Activated CD4-positive, alpha-beta T cell treated with anti-CD3 and anti-CD28 coated beads, Interleukin-2, amount 50 U/mL, for 4 hours (primary cell): Measurements from ENCODE around the gene RRBP1.
A peak's percentile ranks its signal among the peaks of the same experiment; 100 is the strongest.

Experiments used
- DNase-seq, 2 experiments: peaks; one replicate each; pipeline ENCODE4 v3.0.0-alpha.2; 2020

The RRBP1 gene

DNA sequence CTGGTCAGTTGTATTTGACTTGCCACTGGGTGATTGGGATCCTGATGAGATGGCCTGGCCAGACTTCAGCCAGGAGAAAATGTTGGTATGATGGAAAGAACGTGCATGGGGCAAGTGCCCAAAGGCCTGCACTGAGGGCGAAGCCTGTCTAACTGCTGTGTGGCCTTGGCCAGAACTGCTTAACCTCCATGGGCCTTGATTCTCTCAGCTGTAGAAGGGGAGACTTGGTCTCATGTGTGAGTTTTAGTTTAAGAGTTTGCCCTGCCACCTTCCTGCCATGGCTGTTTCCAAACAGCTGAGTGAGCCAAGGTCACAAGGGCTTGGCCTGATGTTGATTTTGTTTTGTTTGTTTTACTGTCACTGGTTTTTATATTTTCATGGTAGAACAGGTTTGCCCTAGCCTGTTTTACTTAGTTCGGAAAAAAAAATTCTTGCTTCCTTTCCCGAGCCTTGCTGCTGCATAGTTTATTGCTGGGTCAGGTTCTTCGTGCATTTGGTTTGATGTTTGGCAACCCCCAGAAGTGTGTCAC, 76.8 kb downstream of the RRBP1 start:
- DNase-seq, result no peak

GRCh38 chr20:17602493-17602892, 79.5 kb downstream of the RRBP1 start:
- no peak for DNase-seq

GRCh38 chr20:17601957-17602356, 80.1 kb downstream of the RRBP1 start:
- no peak for DNase-seq

DNA sequence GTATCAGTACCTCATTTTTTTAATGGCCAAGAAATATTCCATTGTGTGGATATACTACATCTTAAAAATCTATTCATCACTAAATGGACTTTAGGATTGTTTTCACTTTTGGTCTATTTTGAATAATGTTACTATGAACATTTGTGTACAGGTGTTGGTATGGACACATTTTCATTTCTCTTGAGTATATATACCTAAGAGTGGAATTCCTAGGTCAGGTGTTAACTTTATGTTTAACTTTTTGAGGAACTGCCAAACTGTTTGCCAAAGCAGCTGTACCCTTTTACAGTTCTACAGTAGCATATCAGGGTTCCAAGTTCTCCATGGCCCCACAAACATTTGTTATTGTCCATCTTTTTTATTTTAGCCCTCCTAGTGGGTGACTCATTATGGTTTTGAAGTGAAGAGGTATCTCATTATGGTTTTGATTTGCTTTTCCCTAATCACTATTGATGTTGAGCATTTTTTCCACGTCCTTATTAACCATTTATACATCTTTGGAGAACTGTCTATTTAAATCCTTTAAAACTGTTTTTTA, 84.0 kb downstream of the RRBP1 start:
- DNase-seq, result no peak

DNA sequence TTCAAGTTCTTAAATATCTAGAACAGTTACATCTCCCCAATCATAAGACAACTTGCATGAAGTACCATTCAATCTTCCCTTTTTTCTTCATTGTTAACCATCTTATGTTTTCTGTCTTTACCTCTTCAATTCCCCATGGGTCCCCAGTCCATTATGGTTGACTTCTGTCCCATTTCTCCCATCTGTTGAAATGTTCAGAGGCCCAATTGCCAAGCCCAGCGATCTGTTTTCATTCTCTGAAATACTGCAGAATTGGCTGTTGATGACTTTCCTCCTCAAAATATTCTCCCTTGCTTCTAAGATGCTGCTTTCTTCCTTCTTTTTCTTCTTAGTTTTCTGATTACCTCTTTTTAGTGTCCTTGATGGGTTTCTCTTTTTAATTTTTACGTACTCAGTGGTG, 86.2 kb downstream of the RRBP1 start:
- DNase-seq, result no peak

DNA sequence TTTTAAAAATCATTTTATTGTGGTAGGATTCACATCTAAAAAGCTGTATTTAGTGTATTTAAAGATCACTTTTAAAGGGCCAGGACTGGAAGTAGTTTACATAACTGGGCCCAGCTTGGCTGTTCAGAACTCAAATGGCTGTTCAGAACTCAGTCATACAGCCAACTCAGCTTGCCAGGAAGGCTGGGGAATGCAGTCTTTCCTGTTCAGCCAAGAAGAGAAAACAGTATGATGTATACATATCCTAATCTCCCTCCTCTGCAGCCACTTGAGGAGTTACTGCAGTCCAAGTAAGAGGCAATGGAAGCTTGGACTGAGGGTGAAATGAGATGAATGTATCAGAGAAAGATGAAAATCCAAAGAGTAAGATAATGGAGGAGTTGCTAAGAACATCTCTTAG, 87.6 kb downstream of the RRBP1 start:
- DNase-seq, result no peak

- no peak for DNase-seq
These were observed 88.1 kb downstream of the RRBP1 start for GRCh38 chr20:17593902-17594301.

- no peak for DNase-seq
These were observed 91.8 kb downstream of the RRBP1 start for GRCh38 chr20:17590245-17590644.

DNA sequence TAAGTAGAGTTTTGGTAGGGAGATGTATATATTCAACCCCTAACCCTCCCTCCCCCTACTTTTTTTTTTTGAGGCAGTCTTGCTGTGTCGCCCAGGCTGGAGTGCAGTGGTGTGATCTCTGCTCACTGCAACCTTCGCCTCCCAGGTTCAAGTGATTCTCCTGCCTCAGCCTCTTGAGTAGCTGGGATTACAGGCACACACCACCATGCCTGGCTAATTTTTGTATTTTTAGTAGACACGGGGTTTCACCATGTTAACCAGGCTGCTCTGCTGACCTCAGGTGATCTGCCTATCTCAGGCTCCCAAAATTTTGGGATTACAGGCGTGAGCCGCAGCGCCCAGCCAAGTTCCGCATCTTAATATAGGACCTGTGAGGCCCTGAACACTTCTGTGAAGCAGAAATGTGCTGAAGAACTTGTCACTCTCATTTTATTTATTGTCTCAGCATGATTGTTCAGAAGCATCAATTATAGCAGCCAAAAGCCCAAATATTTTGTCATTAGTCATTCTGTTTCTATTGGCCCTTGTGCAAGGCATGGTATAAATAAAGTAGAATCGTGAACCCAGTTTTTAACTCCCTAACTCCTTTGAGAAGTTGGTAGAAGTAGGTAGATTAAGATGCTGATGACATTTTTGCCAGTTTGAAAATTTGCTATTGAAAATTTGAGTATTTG, 92.7 kb downstream of the RRBP1 start:
- no peak for DNase-seq

GRCh38 chr20:17587824-17588223, 94.2 kb downstream of the RRBP1 start:
- no peak for DNase-seq

GRCh38 chr20:17587148-17587547, 94.9 kb downstream of the RRBP1 start:
- DNase-seq, result no peak

GRCh38 chr20:17586250-17586649, 95.8 kb downstream of the RRBP1 start:
- DNase-seq, result no peak

GRCh38 chr20:17584689-17585088, 97.4 kb downstream of the RRBP1 start:
- no peak for DNase-seq

- no peak for DNase-seq
These were observed 98.9 kb downstream of the RRBP1 start for GRCh38 chr20:17583126-17583525.

- DNase-seq, result no peak
These were observed 101.1 kb downstream of the RRBP1 start for GRCh38 chr20:17580895-17581294.

GRCh38 chr20:17579369-17580039, 102.5 kb downstream of the RRBP1 start:
- DNase-seq, result no peak

DNA sequence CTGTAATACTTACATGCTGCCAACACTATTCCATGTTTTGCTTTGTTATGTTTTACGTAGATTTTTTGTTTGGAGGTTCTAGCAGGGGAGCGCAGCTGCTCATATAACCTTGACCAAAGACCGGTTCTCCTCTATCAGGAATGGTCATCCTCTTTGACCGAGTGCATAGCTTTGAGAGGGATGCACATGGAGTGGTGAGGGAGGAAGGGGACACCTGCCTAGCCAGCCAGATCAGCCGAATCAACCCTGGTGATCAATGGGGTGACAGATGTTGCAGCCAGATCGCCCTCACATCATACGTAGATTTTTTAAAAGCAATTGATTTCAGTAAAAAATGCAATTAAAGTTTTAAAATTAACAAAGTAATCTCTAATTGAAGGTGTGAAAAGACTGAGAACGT, 105.8 kb downstream of the RRBP1 start:
- no peak for DNase-seq

DNA sequence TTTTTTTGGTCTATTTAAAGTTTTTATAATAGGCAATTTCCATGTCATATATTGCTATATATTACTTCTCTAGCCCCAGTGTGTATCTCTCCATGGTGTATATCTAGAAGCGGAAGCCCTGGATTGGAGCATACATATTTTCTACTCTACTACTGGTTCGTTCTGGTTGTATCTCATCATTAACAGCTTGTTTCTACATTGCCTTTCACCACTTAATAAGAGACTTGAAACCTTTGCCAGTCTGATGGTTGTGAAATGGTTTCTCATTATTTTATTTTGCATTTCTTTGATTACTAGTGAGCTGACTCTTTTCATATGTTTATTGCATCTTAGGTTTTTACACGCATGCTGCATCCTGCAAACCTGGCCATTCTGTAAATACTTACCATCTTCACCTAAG, 108.6 kb downstream of the RRBP1 start:
- no peak for DNase-seq

DNA sequence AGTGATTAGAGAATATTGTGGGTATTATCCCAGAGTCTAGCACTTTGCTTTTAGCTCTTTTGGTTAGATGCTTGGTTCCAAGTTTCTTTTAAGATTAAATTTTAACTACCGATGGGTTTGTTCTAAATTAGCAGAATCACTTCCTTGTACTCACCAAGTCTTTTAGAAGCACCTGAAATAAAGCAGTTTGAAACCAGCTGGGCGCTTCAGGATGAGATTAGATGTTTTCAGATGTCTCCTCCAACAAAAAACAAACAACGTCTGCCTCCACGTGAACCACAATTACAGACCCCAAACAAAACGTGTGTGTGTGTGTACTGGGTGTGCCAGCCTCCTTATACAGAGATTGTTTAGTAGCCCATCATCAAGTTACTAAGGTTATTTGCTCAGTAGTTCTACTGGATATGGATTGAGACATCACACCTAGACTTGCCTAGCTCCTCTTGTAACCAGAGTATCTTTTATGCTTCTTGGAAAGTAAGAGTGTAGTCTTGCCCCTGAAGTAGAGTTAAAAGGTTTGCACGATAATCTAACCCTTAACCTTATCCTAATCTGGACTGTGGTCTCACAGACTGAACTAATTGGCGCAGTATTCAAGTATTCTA, 109.9 kb downstream of the RRBP1 start:
- DNase-seq, result no peak

GRCh38 chr20:17571153-17571527, 110.9 kb downstream of the RRBP1 start:
- no peak for DNase-seq

GRCh38 chr20:17570347-17571152, 111.5 kb downstream of the RRBP1 start:
- DNase-seq, result peak in 1 of 2 experiments; percentile 2

GRCh38 chr20:17569616-17570346, 112.3 kb downstream of the RRBP1 start, which contains the start of gene DSTN:
DSTN (plus strand) TSS chr20:17570075; CDS start chr20:17570209, 134 bp downstream.
- DNase-seq, result peak; percentile 78 to 81
